Kasumi-1 (cell line): ENCODE results near the gene HID1.

Experiments
- DNase-seq, 2 experiments: peaks; one replicate each; lab custom pipeline; 2025; lab: John Stamatoyannopoulos, UW

The HID1 gene

GRCh38 chr17:74949455-74950115, 23.0 kb downstream of the HID1 start:
- DNase-seq = no peak

DNA sequence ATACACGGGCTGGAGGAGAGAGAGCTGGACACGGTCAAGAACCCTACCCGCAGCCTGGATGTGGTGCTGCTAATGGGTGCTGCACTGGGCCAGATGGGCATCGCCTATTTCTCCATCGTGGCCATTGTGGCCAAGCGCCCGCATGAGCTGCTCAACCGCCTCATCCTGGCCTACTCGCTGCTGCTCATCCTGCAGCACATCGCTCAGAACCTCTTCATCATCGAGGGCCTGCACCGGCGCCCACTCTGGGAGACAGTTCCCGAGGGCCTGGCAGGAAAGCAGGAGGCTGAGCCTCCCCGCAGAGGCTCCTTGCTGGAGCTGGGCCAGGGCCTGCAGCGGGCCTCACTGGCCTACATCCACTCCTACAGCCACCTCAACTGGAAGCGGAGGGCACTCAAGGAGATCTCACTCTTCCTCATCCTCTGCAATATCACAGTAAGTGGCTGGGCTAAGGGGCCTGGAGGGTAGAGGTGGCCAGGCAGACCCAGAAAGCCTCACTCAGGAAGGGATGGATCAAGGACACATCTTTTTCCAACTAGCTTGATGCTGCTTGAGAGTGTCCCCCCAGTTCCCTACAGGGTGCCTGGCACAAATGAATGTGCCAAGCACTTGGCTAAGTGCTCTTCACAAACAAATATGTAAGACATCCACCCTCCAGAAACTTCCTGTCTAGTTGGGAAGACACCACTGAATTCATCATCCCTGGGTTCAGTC, 25.4 kb downstream of the HID1 start:
- no peak for DNase-seq

GRCh38 chr17:74946641-74947040, 25.9 kb downstream of the HID1 start:
- DNase-seq = no peak

GRCh38 chr17:74945543-74945942, 27.0 kb downstream of the HID1 start:
- DNase-seq = no peak

DNA sequence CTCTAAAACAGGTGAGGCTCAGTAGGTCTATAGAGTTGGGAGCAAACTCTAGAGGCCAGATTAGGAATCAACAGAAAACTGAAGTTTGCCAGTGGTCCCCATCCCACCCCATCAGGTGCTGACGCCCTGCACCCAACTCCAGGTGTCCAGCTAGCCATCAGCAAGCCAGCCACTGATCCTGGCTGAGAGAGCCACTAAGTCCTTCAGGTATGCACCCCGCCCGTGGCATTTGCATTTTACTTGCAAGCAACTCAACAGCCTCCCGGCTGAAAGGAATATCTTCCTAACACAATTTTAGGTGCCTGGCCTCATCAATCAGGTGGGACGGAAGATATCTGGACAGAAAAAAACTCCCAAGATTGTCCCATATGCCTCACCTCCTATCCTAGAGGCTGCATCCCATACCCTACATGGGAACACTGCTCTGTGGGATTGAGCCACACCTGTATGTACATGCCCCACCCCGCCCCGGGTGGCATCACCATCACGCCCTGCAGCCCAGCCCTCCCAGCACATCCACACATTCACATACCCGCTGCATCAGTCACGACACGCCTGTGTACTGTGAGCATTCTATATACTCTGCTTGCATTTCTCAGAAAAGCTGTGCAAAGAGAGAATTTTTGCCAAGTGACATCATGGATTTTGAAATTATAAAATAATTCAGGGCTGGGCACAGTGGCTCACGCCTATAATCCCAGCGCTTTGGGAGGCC, 28.6 kb downstream of the HID1 start:
- no peak for DNase-seq

- no peak for DNase-seq
These were observed 31.3 kb downstream of the HID1 start for GRCh38 chr17:74941128-74941725.

DNA sequence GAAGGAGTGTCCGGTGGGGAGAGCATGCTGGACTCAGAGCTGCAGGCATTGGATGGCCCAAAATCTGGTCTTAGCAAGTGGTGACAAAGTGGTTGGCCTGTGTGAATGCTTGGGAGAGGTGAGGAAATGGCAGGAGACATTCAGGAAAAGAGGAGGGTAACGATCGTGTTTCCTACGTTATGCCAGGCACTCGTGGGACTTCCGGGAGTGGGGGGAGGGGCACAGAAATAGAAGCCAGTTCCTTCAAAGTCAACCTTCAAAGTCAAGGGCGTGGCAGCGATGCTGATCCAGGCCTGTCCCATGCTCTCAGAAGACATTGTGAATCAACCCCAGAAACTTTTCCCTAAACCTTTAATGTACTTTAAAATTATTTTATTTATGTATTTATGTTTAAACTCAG, 33.0 kb downstream of the HID1 start:
- DNase-seq = no peak

GRCh38 chr17:74938194-74938950, 34.2 kb downstream of the HID1 start:
- DNase-seq = no peak

GRCh38 chr17:74937064-74938051, 35.2 kb downstream of the HID1 start:
- no peak for DNase-seq

- no peak for DNase-seq
These were observed 36.1 kb downstream of the HID1 start for GRCh38 chr17:74936470-74936799.

GRCh38 chr17:74935585-74936469, 36.7 kb downstream of the HID1 start, which contains the start of gene OTOP3:
OTOP3 (plus strand) TSS chr17:74935898; CDS start chr17:74935922, 24 bp downstream.
- no peak for DNase-seq

GRCh38 chr17:74935048-74935447, 37.5 kb downstream of the HID1 start:
- no peak for DNase-seq

DNA sequence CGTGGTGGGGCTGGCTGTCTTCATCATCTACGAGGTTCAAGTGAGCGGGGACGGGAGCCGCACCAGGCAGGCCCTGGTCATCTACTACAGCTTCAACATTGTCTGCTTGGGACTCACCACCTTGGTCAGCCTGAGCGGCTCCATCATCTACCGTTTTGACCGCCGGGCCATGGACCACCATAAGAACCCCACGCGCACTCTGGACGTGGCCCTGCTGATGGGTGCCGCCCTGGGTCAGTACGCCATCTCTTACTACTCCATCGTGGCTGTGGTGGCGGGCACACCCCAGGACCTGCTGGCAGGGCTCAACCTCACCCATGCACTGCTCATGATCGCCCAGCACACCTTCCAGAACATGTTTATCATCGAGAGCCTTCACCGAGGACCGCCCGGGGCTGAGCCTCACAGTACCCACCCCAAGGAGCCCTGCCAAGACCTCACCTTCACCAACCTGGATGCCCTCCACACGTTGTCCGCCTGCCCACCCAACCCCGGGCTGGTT, 42.0 kb downstream of the HID1 start:
- no peak for DNase-seq

DNA sequence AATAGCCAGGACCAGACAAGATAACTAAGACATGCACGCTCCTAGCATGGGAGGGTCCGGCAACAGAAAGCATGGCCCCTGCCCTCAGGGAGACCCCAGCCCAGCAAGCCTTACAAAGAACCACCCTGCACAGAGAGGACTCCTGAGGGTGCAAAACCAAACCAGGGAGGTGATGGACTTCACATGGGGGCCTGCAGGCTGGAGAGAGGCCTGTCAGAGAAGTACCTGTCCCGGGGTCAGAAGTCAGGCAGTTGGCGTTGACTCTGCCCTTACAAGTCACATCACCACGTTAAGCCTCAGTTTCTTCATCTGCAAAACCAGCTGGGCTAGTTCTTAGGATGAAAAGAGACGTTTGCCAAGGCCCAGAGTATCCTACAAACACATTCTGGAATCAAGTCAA, 43.8 kb downstream of the HID1 start:
- no peak for DNase-seq

GRCh38 chr17:74925242-74925641, 47.3 kb downstream of the HID1 start:
- no peak for DNase-seq

DNA sequence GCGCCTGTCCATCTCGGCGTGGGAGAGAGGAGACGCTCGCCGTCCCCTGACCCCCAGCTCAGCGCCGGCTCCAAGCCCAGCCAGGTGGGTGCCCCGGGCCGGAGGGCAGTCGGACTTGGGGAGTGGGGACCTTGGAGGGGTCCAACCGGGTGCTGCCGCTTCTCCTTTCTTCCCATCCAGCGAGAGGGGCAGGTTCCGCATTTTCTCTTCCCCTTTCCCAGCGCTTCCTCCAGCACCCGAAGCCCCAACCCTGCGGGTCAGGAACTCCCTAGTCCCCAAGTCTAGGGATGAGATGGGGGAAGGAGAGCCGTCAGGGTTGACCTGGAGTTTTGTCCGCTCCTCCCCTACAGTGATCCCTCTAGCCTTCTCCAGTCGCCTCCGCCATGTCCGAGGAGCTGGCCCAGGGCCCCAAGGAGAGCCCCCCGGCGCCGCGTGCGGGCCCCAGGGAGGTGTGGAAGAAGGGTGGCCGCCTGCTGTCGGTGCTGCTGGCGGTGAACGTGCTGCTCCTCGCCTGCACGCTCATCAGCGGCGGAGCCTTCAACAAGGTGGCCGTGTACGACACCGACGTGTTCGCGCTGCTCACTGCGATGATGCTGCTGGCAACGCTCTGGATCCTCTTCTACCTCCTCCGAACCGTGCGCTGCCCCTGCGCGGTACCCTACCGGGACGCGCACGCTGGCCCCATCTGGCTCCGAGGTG, 48.2 kb downstream of the HID1 start, which contains the start of gene OTOP2:
OTOP2 (plus strand) TSS at position 24 of the 699 bp plus-strand sequence; CDS start at position 384, 360 bp downstream.
- peak; percentile 73 to 83 for DNase-seq

DNA sequence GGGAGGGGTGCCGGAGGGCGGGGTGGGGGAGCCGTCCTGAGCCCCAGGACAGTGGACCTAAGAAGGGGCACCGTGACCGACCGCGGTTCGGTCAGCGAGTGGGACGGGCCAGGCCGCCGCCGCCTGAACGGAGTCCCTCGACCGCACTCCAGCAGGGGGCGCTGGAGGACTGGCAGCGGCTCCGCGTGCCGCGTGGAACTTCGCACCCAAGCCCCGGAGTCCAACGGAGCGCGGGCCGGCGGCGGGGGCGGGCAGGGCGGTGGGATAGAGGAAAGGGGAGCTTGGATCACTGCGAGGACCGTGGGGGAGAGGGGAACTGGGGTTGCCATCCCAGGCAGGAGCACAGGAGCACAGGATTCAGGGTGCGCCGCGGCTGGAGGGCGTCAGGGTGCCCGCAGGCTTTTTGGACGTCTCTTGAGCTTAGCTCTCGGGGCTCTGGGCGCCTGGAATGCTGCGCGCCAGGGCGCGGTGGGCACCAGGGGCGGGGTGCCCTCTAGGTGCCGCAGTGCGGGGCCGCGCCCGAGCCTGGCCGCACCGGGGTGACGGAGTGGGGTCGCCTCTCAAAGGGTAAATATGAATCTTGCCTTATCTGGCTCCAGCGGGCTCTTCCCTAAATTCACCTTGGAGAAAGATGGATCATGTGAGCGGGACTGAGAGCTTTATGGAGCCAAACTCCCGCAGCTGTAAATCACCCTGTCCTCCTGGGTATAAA, 48.9 kb downstream of the HID1 start:
- peak; percentile 43 to 55 for DNase-seq
